IPS-15b (cell line): ENCODE results near the gene TRIO.

Source experiments
- H3K27me3 ChIP-seq: one replicate; pipeline ENCODE4 v1.6.1; 2013; ENCODE audit warnings: low read length; ENCODE audit not compliant: control insufficient read depth, insufficient read depth
- H3K36me3 ChIP-seq: one replicate; pipeline ENCODE4 v1.6.1; 2013; ENCODE audit warnings: low read length; ENCODE audit not compliant: control insufficient read depth, insufficient read depth
- H3K4me1 ChIP-seq: one replicate; pipeline ENCODE4 v1.6.1; 2013; ENCODE audit warnings: mild to moderate bottlenecking, low read length; ENCODE audit not compliant: control insufficient read depth, insufficient read depth
- H3K4me3 ChIP-seq: one replicate; pipeline ENCODE4 v1.5.1; 2013; ENCODE audit warnings: low read depth, low read length
- H3K9ac ChIP-seq: one replicate; pipeline ENCODE4 v1.6.1; 2013; ENCODE audit warnings: low read depth, mild to moderate bottlenecking, low read length
- H3K9me3 ChIP-seq: one replicate; pipeline ENCODE4 v1.6.1; 2013; ENCODE audit warnings: mild to moderate bottlenecking, low read length; ENCODE audit not compliant: control insufficient read depth, insufficient read depth

Gene TRIO

DNA sequence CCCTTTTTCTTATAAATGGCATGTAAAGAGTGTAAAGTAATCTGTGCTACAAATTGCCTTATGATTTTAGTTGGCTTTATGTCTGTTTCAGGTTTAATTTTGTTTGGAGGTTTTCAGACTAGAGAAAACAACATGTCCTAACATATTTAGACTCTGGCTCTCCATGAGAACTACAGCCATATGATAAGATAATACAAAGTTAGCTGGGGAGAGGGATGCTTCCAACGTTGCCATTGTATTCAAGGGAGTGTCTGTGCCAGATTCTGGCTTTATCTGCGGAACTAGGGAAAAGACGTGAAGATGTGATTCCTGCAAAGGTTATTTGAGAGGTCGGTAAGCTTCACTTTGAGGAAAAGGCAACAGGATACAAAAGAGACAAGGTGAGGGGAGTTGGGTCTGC lies 298.5 kb downstream of the TRIO start:
- peaks cover 5% of the 10 kb centered on the region for H3K4me1 ChIP-seq
- no peaks in the 10 kb centered on the region for H3K27me3 ChIP-seq
- no peak overlapping the region for H3K4me3 ChIP-seq
- no peaks in the 10 kb centered on the region for H3K36me3 ChIP-seq
- no peaks in the 10 kb centered on the region for H3K9me3 ChIP-seq
- no peak overlapping the region for H3K9ac ChIP-seq

DNA sequence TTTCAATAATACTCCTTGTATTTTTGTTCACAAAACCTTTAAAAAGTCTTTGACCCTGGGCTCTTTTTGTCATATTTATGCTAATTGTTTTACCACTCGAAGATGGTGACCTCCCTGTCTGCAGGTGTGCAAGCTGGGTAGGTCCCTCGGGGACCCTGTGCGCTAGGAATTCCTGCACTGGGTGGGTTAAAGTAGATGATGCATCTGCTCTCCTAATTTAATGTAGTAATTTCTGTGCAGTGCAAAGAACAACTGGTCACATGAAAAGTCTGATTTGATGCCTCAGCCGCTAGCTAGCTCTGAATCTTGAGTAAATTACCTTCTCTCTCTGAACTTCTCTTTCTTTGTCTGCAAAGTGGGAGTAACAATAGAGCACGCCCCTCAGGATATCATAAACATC lies 299.4 kb downstream of the TRIO start:
- no peak overlapping the region for H3K4me3 ChIP-seq
- H3K9ac ChIP-seq: no peak overlapping the region
- peaks cover 5% of the 10 kb centered on the region for H3K4me1 ChIP-seq

DNA sequence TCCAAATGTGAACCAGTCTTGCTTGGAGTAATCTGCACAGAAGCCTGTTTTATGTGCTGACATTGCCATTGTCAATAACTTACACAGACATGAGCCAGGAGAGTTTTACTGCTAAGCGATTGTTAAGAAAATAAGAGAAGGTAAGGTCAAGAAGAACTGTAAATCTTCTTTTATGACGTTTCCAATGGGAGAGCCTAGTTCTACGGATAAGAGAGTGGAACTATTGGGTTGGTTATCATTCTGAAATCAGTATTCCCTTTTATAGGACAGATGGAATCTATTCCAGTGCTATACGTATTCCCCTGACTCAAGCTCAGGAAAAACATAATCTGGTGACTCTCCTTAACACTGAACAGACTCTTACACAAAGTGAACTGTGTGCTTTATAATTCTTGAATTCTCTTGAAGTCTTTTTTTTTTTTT lies 300.5 kb downstream of the TRIO start:
- H3K36me3 ChIP-seq: no peaks in the 10 kb centered on the region
- no peak overlapping the region for H3K4me3 ChIP-seq

More for the DNA sequence above, 299.4 kb downstream of the TRIO start:
- Histone ChIP-seq H3K36me3 (no peaks in the 10 kb centered on the region), H3K9me3 (no peaks in the 10 kb centered on the region), H3K27me3 (no peaks in the 10 kb centered on the region)

DNA sequence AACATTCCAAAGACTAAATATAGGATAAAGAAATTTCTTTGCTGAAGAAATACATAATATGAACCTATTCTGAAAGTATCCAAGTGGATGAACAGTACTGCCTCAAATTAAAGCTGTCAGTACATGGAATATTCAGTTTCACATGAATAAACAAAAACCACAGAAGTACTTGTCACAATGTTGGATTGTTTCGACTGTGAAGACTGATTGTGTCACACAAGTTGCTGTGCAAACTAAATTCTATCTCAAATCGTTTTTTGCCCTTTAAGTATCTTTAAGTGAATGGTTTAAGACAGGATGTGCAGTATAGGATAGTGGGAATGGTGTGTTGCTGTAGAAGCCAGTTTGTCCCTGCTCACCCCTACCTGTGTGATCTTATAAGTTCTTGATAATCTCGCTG lies 301.0 kb downstream of the TRIO start:
- Histone ChIP-seq H3K36me3 (no peaks in the 10 kb centered on the region), H3K4me3 (no peak overlapping the region), H3K9ac (no peak overlapping the region), H3K27me3 (no peaks in the 10 kb centered on the region), H3K4me1 (peaks cover 5% of the 10 kb centered on the region), H3K9me3 (no peaks in the 10 kb centered on the region)

More for the DNA sequence above, 300.5 kb downstream of the TRIO start:
- H3K4me1 ChIP-seq: peaks cover 5% of the 10 kb centered on the region
- no peak overlapping the region for H3K9ac ChIP-seq
- no peaks in the 10 kb centered on the region for H3K9me3 ChIP-seq
- H3K27me3 ChIP-seq: no peaks in the 10 kb centered on the region

DNA sequence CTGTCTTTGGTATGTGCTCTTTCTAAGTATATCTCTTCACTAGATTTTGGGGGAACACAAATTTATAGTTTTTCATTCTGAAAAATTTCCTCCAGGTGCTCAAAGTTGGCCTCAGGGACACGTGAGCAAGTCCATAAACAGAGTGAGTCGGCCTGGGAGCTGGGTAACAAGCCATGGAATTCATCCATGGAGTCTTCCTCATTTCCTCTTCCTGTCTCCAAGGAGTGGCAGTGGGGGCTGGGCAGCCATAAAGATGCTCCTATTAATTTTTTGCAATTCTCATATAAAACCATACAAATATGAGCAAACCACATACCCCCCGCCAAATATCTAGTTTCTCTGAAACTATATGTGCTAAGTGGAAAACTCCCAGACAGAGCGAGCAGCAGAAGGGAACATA lies 301.9 kb downstream of the TRIO start:
- Histone ChIP-seq H3K9ac (no peak overlapping the region), H3K27me3 (no peaks in the 10 kb centered on the region), H3K4me3 (no peak overlapping the region), H3K36me3 (peaks cover 2% of the 10 kb centered on the region), H3K9me3 (no peaks in the 10 kb centered on the region), H3K4me1 (peaks cover 5% of the 10 kb centered on the region)

DNA sequence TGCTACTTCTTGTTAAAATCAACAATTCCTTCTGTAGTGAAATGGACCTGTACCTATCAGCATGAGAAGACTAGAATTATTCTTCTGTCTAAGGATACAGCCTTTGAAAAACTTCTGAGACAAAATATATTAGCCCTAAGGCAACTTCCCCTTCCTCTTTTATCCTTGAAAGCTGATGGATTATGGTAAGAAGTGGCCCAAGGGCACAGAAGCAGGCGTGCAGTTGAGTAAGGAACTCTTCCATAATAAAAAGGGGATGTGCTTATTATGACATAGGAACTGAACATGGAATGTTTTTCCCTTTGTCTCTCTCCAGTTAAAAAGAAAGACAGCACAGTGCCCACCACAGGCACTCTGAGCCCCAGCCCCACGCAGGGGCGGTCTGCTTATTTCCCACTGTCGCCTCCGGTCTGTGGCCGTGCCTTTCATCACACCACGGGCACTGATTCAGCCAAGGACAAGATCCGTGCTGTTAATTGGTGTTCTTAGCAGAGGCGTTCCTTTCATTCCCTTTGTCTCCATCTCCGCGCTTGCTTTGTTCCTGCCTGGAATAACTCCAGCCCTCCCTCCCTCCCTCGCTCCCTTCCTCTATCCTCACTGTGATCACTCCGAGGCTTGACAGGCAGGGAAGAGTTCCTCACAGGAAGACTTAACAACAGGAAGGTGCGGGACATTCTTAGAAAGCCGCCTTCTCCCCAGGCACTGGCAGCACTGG lies 302.6 kb downstream of the TRIO start:
- H3K4me1 ChIP-seq: peaks cover 5% of the 10 kb centered on the region

DNA sequence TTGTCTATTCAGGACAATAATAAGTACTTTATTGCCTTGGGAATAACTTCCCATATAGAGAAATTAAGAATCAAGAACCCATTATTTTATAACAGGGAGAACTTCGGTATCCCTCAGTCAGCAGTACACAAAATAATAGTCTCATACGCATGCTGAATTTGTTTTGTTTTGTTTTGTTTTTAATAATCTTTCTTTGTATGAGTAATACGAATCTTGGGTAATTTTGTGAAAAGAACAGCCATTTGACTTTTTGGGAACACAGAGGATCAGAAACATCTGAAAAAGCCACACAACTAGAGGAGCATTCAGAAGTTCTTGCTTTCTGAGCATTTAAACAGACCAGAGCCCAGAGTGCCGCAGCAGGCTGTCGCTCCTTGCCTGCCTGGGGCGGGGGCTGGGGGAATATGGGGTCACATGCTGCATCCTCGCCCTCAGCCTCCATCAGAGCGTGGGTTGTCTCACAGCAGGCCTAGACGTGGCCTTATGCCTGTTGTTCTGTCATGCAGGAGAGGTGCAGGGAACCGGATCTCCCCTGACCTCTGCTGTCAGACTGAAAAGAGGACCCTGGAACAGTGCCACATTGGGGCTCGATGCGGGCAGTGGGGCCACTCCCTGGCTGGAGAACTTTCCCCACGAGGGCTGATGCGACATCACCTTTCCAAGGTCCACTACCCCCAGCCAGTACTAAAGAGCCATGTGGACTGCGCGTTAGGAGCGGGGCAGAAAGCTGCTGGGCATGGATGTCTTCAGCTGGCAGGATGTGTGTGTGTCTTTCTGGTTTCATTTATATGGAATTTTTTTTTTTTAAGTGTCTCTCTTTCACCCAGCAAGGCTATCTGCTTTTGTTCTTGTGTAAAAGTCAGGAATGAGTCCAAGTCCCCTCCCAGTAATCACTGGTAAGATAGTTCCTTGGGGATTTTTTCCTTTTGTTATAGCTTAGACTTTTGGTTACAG lies 305.1 kb downstream of the TRIO start:
- H3K9me3 ChIP-seq: no peaks in the 10 kb centered on the region
- H3K27me3 ChIP-seq: no peaks in the 10 kb centered on the region
- no peak overlapping the region for H3K9ac ChIP-seq
- peaks cover 14% of the 10 kb centered on the region for H3K4me1 ChIP-seq
- peaks cover 5% of the 10 kb centered on the region for H3K36me3 ChIP-seq
- H3K4me3 ChIP-seq: no peak overlapping the region

More for the DNA sequence above, 302.6 kb downstream of the TRIO start:
- H3K27me3 ChIP-seq: no peaks in the 10 kb centered on the region
- H3K4me3 ChIP-seq: no peak overlapping the region
- H3K36me3 ChIP-seq: peaks cover 2% of the 10 kb centered on the region
- H3K9ac ChIP-seq: no peak overlapping the region
- H3K9me3 ChIP-seq: no peaks in the 10 kb centered on the region

DNA sequence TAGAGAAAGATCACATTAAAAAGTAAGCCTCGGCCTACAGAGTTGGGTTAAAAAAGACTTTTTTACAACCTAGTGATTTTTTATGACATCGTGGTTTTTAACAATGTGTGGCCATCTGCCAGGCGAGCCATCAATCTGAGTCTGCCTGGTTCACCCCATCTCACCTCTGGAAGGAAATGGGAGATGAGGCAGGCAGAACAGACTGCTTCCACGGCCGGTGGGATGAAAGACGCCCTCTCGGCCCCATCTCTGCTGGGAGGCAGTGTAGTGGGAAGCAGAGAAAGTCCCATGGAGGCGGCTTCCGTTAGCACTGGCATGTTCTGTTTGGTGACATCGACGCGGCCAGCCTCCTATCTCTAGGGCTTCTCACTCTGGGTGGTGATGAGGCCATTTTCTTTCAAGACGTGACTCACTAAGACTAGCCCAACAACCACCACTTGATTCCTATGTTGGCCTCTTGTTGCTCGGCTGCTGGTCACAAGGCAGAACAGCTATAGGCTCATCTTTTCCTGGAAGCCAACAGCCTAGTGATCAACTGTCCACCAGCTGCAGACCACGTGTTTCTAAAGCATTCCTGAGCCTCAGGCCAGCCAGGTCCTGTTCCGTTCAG lies 306.0 kb downstream of the TRIO start:
- peaks cover 14% of the 10 kb centered on the region for H3K4me1 ChIP-seq
- H3K27me3 ChIP-seq: no peaks in the 10 kb centered on the region
- peaks cover 5% of the 10 kb centered on the region for H3K36me3 ChIP-seq
- H3K4me3 ChIP-seq: no peak overlapping the region
- H3K9me3 ChIP-seq: no peaks in the 10 kb centered on the region
- H3K9ac ChIP-seq: no peak overlapping the region

DNA sequence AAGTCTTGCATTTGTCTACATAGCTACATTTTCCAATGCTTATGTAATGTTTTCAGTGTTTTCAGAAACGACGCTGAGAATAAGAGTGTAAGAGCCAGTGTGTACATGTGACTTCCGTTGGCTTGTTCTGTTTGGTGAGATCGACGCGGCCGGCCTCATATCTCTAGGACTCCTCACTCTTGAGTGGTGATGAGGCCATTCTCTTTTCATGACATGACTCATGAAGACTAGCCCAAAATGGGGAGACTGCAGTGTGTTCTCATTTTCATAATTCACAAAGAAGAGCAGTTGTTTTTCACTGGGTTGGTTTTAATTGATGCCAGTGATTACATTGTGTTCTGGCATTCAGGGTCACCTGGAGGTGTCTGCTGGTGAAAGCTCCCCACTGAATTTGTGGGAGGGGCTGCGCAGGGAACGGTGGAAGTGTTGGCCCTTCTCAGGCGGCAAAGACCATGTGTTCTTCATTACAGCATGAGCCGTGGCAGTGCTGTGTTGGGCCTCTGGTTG lies 306.9 kb downstream of the TRIO start:
- no peaks in the 10 kb centered on the region for H3K9me3 ChIP-seq
- no peaks in the 10 kb centered on the region for H3K27me3 ChIP-seq
- peaks cover 14% of the 10 kb centered on the region for H3K4me1 ChIP-seq
- no peak overlapping the region for H3K4me3 ChIP-seq
- peaks cover 5% of the 10 kb centered on the region for H3K36me3 ChIP-seq
- H3K9ac ChIP-seq: no peak overlapping the region

DNA sequence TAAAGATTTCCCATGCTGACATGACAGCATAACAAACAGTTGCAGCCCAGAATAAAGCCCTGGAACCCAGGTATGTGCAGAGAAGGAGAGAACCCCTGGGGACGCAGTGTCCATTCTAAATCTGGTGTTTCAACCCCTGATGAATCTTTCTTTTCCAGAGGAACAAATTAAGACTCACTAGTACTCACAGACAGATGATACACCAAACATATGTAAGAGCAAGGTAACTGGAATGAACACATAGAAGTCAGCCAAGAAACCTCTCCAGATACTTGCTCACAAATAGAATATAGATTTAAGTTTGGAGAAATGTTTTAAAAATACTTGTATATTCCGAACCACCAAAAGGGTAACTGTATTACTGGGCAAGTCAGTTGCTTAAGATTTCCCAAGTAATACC lies 307.6 kb downstream of the TRIO start:
- Histone ChIP-seq H3K9ac (no peak overlapping the region), H3K4me1 (peaks cover 11% of the 10 kb centered on the region), H3K36me3 (peaks cover 5% of the 10 kb centered on the region), H3K9me3 (no peaks in the 10 kb centered on the region), H3K4me3 (no peak overlapping the region), H3K27me3 (no peaks in the 10 kb centered on the region)

DNA sequence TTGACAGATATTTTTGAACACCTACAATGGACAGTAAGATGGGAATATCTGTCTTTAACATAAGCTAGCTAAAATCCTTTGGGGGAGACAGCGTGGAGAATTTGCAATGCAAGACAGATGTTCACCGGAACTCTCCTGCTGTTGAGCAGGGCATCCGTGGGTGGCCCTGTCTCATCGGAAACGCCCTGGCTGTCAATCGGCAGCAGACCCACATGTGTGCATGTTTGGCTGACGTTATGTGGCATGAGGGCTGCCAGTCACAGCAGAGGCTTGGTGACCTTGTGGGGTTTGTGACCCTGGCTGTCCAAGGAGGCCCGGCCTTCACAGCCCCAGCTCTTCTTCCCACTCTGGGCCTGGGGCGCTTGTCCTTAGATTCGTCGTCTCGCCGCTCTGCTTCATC lies 308.7 kb downstream of the TRIO start:
- peaks cover 8% of the 10 kb centered on the region for H3K36me3 ChIP-seq
- no peaks in the 10 kb centered on the region for H3K9me3 ChIP-seq
- no peak overlapping the region for H3K9ac ChIP-seq
- H3K4me1 ChIP-seq: peaks cover 9% of the 10 kb centered on the region
- no peak overlapping the region for H3K4me3 ChIP-seq
- no peaks in the 10 kb centered on the region for H3K27me3 ChIP-seq
